Neural cell (in vitro differentiated cells): Measurements from ENCODE around the gene ELFN1.

Experiments
- CTCF ChIP-seq: fragments of 450-650 bp; IDR thresholded peaks from 2 replicates; pipeline ENCODE4 v1.5.1; 2014; ENCODE audit warnings: antibody characterized with exemption, mild to moderate bottlenecking, moderate library complexity; ENCODE audit not compliant: poor library complexity, severe bottlenecking
- POLR2AphosphoS5 ChIP-seq: IDR thresholded peaks from 2 replicates; pipeline ENCODE4 v1.6.1; 2012

DNA sequence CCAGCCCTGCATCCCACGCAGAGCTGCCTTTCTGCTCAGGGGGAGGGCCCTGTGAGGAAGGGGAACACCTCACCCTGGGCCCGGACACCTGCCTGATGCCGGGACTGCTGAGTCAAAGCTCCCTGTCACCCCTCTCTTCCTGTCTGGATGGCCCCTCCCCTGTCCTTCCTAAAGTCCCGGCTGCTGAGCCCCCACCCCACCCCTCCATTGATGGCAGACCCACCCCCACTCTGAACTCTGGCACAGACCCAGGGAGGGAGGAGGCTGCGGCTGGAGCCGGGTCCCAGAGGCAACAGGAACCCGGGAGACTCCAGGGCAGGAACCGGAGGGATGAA lies 78.7 kb downstream of the ELFN1 start:
- no peak for TF ChIP-seq POLR2AphosphoS5
- no peak for TF ChIP-seq CTCF
